Activated CD4-positive, CD25-positive, alpha-beta regulatory T cell treated with anti-CD3 and anti-CD28 coated beads, Interleukin-2, amount 50 U/mL, for 72 hours (primary cell): ENCODE data around the gene RAD51B.

Experiments
- DNase-seq: peaks from one replicate; pipeline ENCODE4 v3.0.0; 2021

RAD51B gene

DNA sequence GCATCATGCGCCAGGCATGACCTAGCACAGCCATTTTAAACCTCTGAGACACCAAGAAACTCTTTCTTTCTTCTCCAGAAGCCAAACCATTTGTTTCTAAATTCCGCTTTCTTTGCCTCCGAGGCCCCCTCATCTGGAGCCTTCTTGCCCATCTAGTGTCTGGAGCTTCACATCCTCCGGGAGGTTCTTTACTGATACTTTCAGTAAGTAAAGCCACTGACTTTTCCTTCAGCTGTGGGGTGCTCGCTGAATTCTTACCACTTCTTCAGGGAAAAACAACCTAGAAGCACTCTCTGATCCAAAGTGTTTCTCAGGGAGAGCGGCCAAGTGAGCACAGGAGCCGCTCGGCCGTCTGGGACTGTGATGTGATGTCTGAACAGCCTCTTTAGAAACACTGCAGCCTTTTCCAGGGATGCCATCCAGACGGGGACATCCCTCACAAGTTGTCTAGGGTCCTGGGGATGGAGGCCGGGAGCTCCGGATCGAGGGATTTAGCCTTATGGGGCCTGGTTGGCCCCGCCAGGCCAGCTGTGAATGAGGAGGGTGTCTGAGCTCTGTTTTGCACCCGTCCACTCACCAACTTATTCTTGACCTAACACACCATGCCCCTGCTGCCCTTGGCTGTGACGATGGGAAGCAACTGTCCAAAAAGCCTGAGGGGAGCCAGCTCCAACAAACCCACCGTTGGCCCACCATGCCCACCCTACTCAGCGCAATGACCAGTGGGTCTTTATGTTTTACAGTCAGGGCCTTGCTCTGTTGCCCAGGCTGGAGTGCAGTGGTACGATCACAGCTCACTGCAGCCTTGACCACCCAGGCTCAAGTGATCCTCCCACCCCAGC, 812.7 kb downstream of the RAD51B start:
- no peak for DNase-seq

DNA sequence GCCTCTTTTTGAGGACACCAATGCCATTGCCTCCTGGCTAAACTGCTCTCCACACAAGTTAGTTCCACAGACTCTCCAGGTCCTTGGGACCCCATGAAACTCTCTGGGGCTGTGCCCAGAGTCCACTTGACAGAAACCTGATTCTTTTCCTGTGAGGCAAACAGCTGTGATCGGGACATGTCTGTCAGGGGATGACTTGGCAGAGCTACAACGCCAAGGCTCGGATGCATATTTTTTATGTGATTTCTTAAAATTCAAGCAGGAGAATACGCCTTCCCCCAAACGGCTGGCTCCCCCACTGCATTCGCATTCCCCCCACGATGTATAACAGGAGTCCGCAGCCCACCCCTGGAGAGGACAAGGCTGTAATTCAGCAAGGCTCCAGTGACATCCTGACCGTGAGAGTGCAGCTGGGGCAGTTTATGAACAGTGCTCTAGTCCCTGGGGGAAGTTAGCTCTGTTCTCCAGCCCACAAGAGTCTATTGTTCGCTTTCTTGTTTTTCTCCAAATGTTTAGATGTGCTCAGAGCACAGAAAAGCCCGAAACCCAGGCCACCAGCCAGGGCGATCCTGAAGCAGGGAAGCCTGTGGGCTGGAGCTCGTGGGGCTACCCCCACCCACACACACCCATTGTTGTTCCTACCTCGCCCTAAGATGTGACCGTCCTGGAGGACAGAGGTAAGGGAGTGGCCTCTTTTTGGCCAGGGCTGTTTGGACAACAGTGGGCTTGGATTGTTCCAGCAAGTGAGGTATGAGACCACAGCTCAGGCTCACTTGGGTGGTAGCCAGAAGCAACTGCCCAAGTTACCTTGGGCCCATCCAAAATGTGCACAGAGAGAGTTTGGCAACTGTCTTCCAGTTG, 813.8 kb downstream of the RAD51B start:
- DNase-seq, result no peak

DNA sequence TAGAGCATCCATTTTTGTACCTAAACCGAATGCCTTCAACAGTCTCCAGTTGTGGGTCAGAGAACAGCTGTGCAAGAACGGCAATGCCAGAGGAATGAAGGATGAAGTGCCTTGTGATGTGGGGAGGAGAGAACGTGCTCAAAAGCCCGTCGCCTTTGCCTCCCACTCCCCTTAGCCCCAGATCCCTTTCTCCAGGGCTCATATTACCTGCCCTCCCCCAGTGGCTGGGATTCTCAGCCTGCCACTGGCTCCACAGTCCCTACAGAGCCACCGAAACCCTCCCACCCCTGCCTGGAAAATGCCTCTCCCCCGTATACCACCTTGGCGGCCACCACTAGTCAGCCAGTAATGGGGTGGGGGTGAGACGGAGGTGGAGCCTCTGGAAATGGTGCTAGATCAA, 814.8 kb downstream of the RAD51B start:
- DNase-seq, result no peak

- no peak for DNase-seq
These were observed 815.5 kb downstream of the RAD51B start for GRCh38 chr14:68634874-68635595.

GRCh38 chr14:68636597-68636996, 817.0 kb downstream of the RAD51B start:
- no peak for DNase-seq

DNA sequence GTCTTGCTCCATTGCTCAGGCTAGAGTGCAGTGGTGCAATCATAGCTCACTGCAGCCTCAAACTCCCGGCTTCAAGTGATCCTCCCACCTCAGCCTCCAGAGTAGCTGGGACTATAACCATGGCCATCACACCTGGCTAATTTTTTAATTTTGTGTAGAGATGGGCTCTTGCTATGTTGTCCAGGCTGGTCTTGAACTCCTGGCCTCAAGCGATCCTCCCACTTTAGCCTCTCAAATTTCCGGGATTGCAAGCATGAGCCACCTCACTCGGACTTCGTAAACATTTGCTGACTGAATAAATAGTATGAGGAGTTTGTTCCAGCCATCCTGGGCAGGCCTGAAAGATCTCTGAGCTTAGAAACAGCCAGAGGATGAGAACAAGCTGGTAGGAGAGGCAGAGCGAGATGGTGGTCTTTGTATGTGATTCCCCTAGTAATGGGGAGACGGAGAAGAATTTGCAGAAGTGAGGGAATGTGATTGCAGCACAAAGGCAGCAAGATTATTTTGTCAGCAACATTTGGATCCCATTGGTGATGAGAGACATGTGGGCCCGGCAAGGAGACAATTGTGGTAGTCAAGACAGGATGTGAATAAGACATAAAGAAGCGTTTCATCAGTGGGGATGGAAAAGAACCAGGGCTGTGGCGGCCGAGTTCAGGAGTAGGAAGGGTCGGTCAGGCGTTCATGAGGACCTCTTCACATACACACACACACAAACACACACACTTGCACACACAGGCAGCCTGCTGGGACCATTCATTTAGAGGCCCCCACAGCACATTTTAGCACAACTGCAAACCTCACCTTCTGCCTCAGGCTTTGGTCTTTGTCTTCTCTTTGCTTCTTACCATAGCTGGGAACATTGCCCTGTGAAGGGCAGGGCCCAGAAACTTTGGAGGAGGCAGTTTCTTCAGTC, 817.8 kb downstream of the RAD51B start:
- no peak for DNase-seq

DNA sequence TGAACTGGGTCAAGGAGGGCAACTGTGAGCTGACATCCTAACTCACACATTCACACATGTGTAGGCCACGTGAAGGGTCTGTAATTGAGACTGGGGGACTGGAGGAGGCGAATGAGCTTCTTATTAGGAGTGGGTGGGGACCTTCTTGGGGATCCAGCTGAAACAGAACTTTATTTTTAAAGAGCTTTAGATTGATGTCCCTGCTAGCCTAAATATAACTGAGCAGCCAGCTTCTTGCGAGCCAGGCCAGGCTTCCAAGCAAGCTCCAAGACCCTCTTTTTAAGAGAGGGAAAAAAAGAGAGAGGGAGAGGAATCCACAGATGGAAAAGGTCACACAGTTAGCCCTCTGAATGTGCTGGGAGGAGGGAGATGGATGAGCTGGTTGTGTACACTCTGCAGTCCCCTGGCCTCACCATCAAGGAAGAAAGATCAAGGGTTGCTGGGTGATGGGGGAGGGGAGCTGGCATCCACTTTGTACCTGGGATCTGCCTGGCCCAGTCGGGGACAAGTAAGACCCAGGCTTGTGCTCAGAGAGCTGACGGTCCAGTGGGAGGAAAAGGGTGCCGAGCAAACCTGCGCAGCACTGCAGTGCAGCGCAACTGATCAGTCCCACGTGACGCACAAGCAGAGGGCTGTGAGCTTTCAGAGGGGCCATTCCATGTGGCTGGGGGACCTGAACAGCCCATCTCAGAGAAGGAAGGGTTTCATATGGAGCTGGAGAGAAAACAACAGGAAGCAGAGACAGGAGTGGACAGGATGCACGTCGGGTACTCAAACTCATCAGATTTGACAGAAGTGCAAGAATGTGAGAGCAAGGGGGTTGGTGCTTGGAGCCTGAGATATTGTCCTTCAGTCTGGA, 818.8 kb downstream of the RAD51B start:
- no peak for DNase-seq

- no peak for DNase-seq
These were observed 819.6 kb downstream of the RAD51B start for GRCh38 chr14:68639000-68639757.

DNA sequence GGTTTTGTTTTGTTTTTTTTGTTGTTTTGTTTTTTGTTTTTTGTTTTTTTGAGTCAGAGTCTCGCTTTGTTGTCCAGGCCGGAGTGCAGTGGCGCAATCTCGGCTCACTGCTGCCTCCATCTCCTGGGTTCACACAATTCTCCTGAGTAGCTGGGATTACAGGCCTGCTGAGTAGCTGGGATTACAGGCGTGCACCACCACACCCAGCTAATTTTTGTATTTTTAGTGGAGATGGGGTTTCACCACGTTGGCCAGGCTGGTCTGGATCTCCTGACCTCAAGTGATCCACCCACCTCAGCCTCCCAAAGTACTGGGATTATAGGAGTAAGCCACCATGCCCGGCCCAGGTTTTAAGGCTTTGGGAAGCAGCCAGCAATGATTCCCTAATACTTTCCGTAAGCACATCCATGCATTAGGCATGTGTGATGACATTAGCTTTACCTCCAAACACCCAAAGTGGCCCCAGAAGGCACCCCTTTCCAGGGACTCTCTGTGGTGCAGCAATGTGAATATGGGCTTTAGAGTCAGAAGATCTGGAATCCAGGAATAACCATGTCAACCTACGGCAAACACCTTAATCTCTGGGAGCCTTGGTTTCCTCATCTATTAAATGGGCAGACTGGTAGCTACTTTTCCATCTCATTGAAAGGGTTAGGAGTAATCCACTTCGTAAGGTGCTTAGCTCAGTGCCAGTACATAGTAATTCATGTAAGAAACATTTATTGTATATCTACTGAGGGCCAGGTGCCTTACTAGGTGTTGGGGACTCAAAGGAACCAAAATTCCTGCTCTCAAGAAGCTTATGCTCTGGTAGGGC, 820.4 kb downstream of the RAD51B start:
- no peak for DNase-seq

DNA sequence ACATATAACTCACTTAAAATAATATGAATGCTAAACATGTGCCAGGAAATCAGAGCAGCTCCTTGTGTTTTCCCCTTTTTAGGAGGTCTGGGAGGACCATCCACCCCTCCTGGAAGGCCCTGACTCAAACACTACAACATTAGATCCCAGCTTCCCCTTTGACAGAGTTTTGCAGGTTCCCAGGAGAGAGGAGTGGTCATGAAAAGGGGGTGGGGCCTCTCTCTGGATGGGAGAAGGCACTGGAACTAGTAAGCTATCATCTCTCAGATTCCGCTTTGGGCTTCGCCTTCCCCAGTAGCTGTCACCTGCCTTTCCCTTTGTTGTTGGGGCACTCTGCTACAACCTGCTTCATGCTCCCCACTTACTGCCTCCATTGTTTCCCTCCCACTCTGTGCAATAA, 824.1 kb downstream of the RAD51B start:
- no peak for DNase-seq

DNA sequence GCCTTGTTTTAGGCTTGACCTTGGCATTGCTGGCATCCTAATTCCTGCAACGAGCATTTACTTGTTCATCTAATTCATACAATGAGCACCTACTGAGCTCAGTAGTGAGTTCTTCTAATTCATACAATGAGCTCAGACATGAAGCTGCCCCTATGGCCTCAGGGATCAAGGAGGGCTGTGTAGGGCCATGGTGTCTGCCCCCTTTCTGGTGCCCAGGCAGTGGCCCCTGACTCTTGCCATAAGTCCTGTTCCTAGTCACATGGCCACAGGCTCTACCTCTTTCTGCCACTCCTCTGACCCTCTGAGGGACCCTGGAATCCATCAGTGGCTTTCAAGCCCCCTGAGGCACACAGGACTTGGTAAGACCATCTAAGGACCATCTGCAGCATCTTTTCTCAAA, 824.5 kb downstream of the RAD51B start:
- DNase-seq, result no peak

GRCh38 chr14:68645371-68645770, 825.8 kb downstream of the RAD51B start:
- DNase-seq, result no peak

DNA sequence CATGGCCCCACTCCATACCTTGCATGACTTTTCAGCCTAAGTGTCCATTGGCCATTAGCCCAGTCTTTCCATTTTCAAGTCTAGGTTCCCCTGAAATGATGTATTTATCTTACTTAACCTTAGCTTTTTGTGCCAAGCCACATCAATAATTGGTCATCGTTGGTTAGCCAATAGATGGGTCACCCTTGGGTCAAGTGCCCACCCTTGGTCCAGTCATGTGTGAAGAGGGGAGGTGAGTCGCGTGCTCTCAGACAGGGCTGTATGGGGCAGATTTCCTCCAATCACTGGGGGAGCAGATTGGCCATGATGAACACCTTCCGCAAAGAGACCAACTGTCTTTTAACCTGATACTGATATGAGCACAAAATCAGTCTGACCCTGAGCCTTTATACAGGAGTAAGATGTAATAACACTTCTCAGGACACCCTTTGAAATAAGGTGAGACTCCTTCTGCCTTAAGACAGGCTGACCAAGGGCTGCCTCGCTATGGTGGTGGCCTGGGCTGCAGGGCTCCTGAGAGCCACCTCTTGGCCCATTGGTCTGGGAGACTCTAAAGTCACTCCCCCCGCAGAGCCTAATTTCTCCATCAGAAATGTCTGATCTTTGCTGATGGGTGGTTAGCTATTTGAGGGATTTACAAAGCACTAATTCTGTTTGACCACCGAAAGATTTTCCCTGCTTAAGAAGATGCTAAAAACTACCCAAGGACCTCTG, 830.1 kb downstream of the RAD51B start:
- DNase-seq, result no peak

- DNase-seq, result no peak
These were observed 830.9 kb downstream of the RAD51B start for GRCh38 chr14:68650404-68650994.

- no peak for DNase-seq
These were observed 831.5 kb downstream of the RAD51B start for GRCh38 chr14:68651075-68651474.

GRCh38 chr14:68651652-68652432, 832.3 kb downstream of the RAD51B start:
- DNase-seq, result no peak

- no peak for DNase-seq
These were observed 832.8 kb downstream of the RAD51B start for GRCh38 chr14:68652433-68652690.

DNA sequence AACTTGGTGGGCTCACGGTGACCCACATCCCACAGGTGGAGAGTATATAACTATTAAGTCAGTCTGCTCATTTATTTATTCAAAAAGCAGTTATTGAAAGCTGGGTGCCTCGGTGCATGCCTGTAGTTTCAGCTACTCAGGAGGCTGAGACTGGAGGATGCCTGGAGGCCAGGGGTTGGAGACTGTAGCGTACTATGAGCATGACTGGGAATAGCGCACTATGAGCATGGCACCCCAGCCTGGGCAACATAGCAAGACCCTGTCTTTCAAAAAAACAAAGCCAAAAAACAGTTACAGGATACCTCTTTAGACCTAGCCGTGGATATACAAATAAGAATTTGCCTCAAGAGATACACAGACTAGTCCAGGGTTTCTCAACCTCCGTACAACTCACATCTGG, 833.5 kb downstream of the RAD51B start:
- no peak for DNase-seq
